Ovary (tissue), 9 donors: ENCODE measurements around the gene RARRES2. TPM values are rescaled to one million over a fixed set of nuclear protein-coding genes. Genes with fewer than 3 reads are reported as not detected.

ENCODE experiments used
- DNase-seq, 5 donors: peaks; one replicate each; pipeline ENCODE4 v3.0.0-alpha.2; 2019 to 2020
- H3K27ac ChIP-seq, 2 donors: fragments of 200-600 bp; one replicate each; pipeline versions ENCODE4 v1.5.1 to v1.8.0; 2019 to 2022
- H3K27me3 ChIP-seq: fragments of 200-600 bp; one replicate; pipeline ENCODE4 v1.8.0; 2022
- H3K36me3 ChIP-seq: fragments of 200-600 bp; sonication (generic); one replicate; pipeline ENCODE4 v1.5.1; 2019
- H3K4me1 ChIP-seq: one replicate; pipeline ENCODE4 v1.8.1; 2013; ENCODE audit warnings: mild to moderate bottlenecking, moderate library complexity; ENCODE audit not compliant: insufficient read depth
- H3K4me3 ChIP-seq: fragments of 200-600 bp; sonication (generic); one replicate; pipeline ENCODE4 v1.5.1; 2017
- H3K9me3 ChIP-seq, 2 donors: fragments of 200-600 bp in 1 of 2; sonication (generic) in 1 of 2; one replicate each; pipeline versions ENCODE4 v1.5.1 to v1.8.1; 2013 to 2019; ENCODE audit warnings: mild to moderate bottlenecking in 1 of 2, moderate library complexity in 1 of 2
- EP300 ChIP-seq: sonication (generic); formaldehyde crosslinking; IDR thresholded peaks from one replicate; pipeline ENCODE4 v1.6.1; 2017; ENCODE audit warnings: antibody characterized with exemption
- POLR2A ChIP-seq: fragments of 450-650 bp; IDR thresholded peaks from one replicate; pipeline ENCODE4 v1.6.1; 2017; ENCODE audit warnings: antibody characterized with exemption, mild to moderate bottlenecking, moderate library complexity
- WGBS, 3 donors: extraction: QIAGEN DNeasy Blood & Tissue Kit in 1 of 3; methylation state at CpG; one replicate each; pipeline versions ENCODE4 v1.1.5 to v1.1.7; 2013 to 2017; 5-methylcytosine and 5-hydroxymethylcytosine counted together
- intact Hi-C, 4 donors: fragments of 100-400 bp; cut with DNase I; formaldehyde crosslinking; loops; one replicate each; pipeline versions ENCODE4 v1.11.0 to v1.15.1; 2022 to 2023
- polyA plus RNA-seq, 2 donors: library from polyadenylated mRNA; stranded (reverse); fragments of 200-250 nt in 1 of 2; fragments of 350-450 nt in 1 of 2; fragmentation: Illumina TruSeq in 1 of 2; extraction: RNeasy Lipid Tissue Mini Kit (QIAGEN cat#74804) in 1 of 2; gene quantifications; one replicate each; pipeline ENCODE4 v1.2.3, GENCODE V29; 2013 to 2014
- total RNA-seq, 7 donors: library from RNA; depleted of rRNA in 2 of 7; stranded (reverse); fragments of >200 nt in 2 of 7; fragmentation: NEBNext Ultra II Directional in 3 of 7; extraction: Animal tissue kit (Norgen Biotek cat#: 25700) in 3 of 7; gene quantifications; one replicate each; pipeline versions ENCODE4 v1.1.0 to v1.2.4, GENCODE V29; 2016 to 2023
- TF ChIP-seq, protein P1 (sequence below), 3 donors: fragments of 450-650 bp in 2 of 3; fragments of 200-600 bp in 1 of 3; IDR thresholded peaks; one replicate each; pipeline versions ENCODE4 v1.5.1 to v1.8.0; 2016 to 2022; ENCODE audit warnings: antibody characterized with exemption in 3 of 3, mild to moderate bottlenecking in 1 of 3
- donor health status: DM: no; HTN: no; CAD: no; lungs with moderate emphysema.
- donor health status: DM: no; HTN: no; CAD: no.
- donor health status: Bipolar disorder and iron deficiency.
- donor health status: DM: yes; HTN: yes; CAD: no.
- donor health status: DM: no; HTN: no; CAD: no.
- donor health status: DM: yes; HTN: yes; CAD: no.

The RARRES2 gene
- total and polyA plus RNA-seq, 9 donors, result 92.5 to 761 (median 518) TPM

DNA sequence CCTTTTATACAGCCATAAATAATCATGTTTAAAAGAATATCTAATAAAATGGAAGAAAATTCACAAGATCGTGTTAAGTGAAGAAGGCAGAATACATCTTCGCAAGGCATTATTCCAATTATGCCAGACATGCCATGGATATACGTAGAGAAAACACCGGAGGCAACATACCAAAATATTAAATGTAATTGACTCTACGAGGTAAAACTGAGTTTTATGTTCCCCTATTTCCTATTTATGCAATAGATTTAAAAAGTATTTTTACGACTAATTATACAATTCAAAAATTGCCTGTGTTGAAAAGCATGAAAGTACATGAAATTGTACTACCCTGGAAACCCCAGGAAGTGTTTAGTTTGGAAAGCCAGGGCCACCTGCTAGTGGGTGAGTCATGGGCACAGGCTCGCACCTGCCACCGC is 26.3 kb upstream of the RARRES2 start:
- Histone ChIP-seq H3K9me3 (no peaks in the 10 kb centered on the region), H3K27me3 (no peaks in the 10 kb centered on the region), H3K4me1 (peaks cover 6% of the 10 kb centered on the region), H3K4me3 (peak overlapping the region; percentile 88), H3K27ac (peak overlapping the region; percentile 85 to 95), H3K36me3 (no peaks in the 10 kb centered on the region)
- intact Hi-C loops, result loop anchor here in 1 of 4 donors (5.0 kb wide), 1 partner anchor 495 kb away; the partner anchor contains the start of gene ATP6V0E2
- TF ChIP-seq POLR2A, result no peak
- TF ChIP-seq EP300, result no peak
- TF ChIP-seq, protein P1, sequence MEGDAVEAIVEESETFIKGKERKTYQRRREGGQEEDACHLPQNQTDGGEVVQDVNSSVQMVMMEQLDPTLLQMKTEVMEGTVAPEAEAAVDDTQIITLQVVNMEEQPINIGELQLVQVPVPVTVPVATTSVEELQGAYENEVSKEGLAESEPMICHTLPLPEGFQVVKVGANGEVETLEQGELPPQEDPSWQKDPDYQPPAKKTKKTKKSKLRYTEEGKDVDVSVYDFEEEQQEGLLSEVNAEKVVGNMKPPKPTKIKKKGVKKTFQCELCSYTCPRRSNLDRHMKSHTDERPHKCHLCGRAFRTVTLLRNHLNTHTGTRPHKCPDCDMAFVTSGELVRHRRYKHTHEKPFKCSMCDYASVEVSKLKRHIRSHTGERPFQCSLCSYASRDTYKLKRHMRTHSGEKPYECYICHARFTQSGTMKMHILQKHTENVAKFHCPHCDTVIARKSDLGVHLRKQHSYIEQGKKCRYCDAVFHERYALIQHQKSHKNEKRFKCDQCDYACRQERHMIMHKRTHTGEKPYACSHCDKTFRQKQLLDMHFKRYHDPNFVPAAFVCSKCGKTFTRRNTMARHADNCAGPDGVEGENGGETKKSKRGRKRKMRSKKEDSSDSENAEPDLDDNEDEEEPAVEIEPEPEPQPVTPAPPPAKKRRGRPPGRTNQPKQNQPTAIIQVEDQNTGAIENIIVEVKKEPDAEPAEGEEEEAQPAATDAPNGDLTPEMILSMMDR (IDR thresholded peaks at IDR 0.05), result no peak
- DNase-seq, result no peak
- 46 to 51% (median 50%) methylated on average over 8 of the region's 8 CpGs for WGBS, 3 donors

DNA sequence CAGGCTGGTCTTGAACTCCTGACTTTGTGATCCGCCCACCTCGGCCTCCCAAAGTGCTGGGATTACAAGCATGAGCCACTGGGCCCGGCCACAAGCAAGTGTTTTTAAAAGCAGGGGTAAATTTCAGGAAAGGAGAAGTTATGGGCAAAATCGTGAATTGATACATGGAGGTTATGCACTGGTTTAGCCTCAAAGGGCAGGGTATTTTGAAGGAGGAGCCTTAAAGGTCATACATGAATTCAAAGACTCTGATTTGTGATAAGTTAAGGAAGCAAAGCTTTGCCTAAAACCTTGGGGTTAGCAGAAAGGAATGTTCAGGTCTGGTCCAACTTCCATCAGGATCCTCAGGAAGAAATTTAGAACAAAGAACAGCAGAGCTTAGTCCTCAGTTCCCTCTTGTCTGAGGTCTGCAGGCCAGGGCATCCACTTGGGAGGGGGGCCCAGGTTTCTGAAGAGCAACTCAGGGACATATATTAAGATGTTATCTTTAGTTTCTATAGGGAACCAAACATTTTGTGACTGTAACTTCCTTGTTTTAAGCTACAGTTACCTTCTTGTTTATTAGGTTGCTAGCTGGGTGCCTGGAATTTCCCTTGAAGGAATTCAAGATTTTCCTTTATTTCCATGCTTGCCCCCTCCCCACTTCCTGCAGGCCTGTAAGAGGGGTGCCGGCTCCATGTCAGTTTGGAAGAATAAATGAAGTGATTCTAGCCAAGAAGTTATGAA is 24.4 kb upstream of the RARRES2 start:
- intact Hi-C loops, result loop anchor here in 1 of 4 donors (5.0 kb wide), 1 partner anchor 494 kb away; the partner anchor contains the start of gene ATP6V0E2
- H3K4me1 ChIP-seq, result peaks cover 5% of the 10 kb centered on the region
- H3K27me3 ChIP-seq, result no peaks in the 10 kb centered on the region
- TF ChIP-seq, protein P1 (IDR thresholded peaks at IDR 0.05), result no peak
- H3K9me3 ChIP-seq, result no peaks in the 10 kb centered on the region
- no peak overlapping the region for H3K27ac ChIP-seq
- H3K4me3 ChIP-seq, result no peak overlapping the region
- WGBS, 3 donors, result 86 to 92% (median 89%) methylated on average over 5 of the region's 5 CpGs
- DNase-seq, result no peak
- H3K36me3 ChIP-seq, result no peaks in the 10 kb centered on the region

DNA sequence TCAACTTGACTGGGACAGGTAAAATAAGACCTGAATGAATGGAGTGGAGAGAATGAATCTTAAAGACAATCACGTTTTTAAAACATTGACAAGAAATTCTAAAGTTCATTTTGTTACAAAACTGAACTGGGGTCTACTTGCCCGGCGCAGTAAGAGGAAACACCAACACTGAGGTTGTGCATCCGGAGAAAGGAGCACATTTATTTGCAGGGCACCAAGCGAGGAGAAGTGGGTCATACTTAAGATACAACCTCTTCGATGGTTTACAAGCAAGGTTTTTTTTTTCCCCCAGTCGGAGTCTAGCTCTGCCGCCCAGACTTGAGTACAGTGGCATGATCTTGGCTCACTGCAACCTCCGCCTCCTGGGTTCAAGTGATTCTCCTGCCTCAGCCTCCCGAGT is 23.8 kb upstream of the RARRES2 start:
- no peak overlapping the region for H3K4me3 ChIP-seq
- TF ChIP-seq, protein P1 (IDR thresholded peaks at IDR 0.05), result no peak
- peaks cover under 1% of the 10 kb centered on the region for H3K4me1 ChIP-seq
- no peak overlapping the region for H3K27ac ChIP-seq
- no peaks in the 10 kb centered on the region for H3K36me3 ChIP-seq
- 93 to 95% (median 93%) methylated on average over 10 of the region's 10 CpGs for WGBS, 3 donors
- H3K27me3 ChIP-seq, result no peaks in the 10 kb centered on the region
- intact Hi-C loops, result loop anchor here in 1 of 4 donors (5.0 kb wide), 1 partner anchor 493 kb away; the partner anchor contains the start of gene ATP6V0E2
- no peak for DNase-seq
- no peaks in the 10 kb centered on the region for H3K9me3 ChIP-seq

DNA sequence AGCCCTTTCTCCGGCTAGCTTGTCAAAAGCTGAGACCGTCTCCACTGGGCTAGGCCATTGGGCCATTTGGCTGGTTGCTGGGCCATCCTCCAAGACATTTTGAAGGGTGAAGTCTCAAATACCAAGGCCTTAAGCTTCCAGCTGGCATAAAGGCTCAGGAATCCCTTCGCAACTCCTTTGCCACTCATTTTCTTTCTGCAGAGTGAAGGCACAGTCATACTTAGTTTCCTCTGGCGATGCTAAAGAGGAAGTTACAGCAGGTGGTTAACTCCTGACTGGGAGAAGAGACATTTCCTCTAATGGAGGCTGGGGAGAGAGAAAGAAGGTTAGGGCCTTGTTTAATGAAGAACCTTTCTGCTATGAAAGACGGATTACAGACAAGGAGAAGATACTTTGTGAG is 22.4 kb upstream of the RARRES2 start:
- no peak for DNase-seq
- Histone ChIP-seq H3K9me3 (no peaks in the 10 kb centered on the region), H3K36me3 (no peaks in the 10 kb centered on the region), H3K4me3 (no peak overlapping the region), H3K4me1 (no peaks in the 10 kb centered on the region), H3K27me3 (no peaks in the 10 kb centered on the region), H3K27ac (no peak overlapping the region)
- intact Hi-C loops, result no loop called here
- no peak for TF ChIP-seq EP300
- no peak for TF ChIP-seq POLR2A
- TF ChIP-seq, protein P1 (IDR thresholded peaks at IDR 0.05), result no peak
- whole genome bisulfite sequencing, 3 donors, result 90 to 93% (median 92%) methylated on average over 5 of the region's 5 CpGs
